IPS-18c (cell line): Measurements from ENCODE around the gene SDE2.

Source experiments
- H3K4me3 ChIP-seq: 2 replicates; pipeline ENCODE4 v1.7.0; 2013; ENCODE audit warnings: low read depth, mild to moderate bottlenecking, low read length, moderate library complexity; ENCODE audit not compliant: insufficient read depth
- H3K9me3 ChIP-seq: one replicate; pipeline ENCODE4 v1.6.1; 2013; ENCODE audit warnings: mild to moderate bottlenecking, low read length, moderate library complexity; ENCODE audit not compliant: control insufficient read depth, insufficient read depth

SDE2 gene

GRCh38 chr1:225999227-225999911, at the start of gene SDE2:
SDE2 (minus strand) TSS chr1:225999343; CDS start chr1:225999312, 31 bp downstream.
- no peaks in the 10 kb centered on the region for H3K9me3 ChIP-seq
- H3K4me3 ChIP-seq, result peak within 1 kb of the TSS; percentile 92

GRCh38 chr1:226048886-226049285, 49.7 kb upstream of the SDE2 start:
- H3K9me3 ChIP-seq, result no peaks in the 10 kb centered on the region
- H3K4me3 ChIP-seq, result no peak overlapping the region

- H3K4me3 ChIP-seq, result no peak overlapping the region
- no peaks in the 10 kb centered on the region for H3K9me3 ChIP-seq
Measured at GRCh38 chr1:226047495-226047894, 48.4 kb upstream of the SDE2 start.

DNA sequence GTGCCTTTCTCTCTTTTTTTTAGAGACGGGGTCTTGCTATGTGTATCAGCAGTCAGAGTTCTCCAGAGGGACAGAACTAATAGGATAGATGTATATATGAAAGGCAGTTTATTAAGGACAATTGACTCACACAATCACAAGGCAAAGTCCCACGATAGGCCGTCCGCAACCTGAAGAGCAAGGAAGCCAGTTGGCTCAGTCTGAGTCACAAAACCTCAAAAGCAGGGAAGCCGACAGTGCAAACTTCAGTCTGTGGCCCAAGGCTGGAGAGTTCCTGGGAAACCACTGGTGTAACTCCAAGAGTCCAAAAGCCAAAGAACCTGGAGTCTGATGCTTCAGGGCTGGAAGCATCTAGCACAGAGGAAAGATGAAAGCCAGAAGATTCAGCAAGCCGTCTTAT, 47.1 kb upstream of the SDE2 start:
- Histone ChIP-seq H3K9me3 (no peaks in the 10 kb centered on the region), H3K4me3 (no peak overlapping the region)

GRCh38 chr1:226044514-226045101, 45.5 kb upstream of the SDE2 start:
- Histone ChIP-seq H3K4me3 (no peak overlapping the region), H3K9me3 (no peaks in the 10 kb centered on the region)

GRCh38 chr1:226041419-226041818, 42.3 kb upstream of the SDE2 start:
- Histone ChIP-seq H3K4me3 (no peak overlapping the region), H3K9me3 (no peaks in the 10 kb centered on the region)

DNA sequence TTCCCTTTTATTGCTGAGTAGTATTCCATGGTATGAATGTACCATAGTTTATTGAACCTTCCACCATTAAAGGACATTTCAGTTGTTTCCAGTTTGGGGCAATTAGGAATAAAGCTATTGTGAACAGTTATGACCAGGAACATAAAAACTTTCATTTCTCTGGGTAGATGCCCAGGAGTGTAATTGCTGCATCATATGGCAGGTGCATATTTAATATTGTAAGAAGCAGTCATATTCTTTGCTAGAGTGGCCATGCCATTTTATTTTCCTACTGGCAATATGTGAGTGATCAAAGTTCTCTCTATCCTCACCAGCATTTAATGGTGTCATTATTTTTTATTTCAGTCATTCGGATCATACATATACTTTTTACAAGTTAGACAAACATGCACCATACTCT, 39.5 kb upstream of the SDE2 start:
- Histone ChIP-seq H3K4me3 (no peak overlapping the region), H3K9me3 (no peaks in the 10 kb centered on the region)

DNA sequence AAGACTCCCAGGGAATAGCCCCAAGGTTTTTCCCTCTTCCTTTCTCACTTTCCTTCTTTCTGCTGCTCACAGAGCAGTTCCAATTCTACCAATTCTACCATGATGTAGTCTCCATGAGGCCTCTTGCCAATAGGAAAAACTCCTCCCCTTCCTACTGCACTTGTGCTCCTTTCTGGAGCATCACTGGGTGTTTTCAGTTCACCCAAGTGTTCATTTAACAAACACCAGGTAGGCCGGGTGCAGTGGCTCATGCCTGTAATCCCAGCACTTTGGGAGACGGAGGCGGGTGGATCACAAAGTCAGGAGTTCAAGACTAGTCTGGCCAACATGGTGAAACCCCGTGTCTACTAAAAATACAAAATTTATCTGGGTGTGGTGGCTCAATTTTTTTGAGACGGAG, 36.8 kb upstream of the SDE2 start:
- H3K4me3 ChIP-seq, result no peak overlapping the region
- H3K9me3 ChIP-seq, result no peaks in the 10 kb centered on the region

DNA sequence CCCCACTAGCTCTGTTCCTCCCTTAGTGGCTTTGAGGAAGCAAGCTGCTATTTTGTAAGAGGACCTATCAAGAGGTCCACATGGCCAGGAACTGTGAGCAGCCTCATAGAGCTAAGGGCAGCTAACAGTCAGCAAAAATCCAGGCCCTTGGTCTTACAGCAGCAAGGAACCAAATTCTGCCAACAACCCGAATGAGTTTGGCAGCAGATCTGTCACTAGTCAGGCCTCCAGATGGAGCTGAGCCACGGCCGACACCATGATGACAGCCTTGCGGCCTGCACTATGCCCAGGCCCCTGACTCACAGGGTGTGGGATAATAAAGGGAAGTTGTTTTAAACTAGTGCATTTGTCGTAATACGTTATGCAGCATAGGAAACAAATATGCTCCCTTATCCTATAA, 35.3 kb upstream of the SDE2 start:
- no peak overlapping the region for H3K4me3 ChIP-seq
- H3K9me3 ChIP-seq, result no peaks in the 10 kb centered on the region

DNA sequence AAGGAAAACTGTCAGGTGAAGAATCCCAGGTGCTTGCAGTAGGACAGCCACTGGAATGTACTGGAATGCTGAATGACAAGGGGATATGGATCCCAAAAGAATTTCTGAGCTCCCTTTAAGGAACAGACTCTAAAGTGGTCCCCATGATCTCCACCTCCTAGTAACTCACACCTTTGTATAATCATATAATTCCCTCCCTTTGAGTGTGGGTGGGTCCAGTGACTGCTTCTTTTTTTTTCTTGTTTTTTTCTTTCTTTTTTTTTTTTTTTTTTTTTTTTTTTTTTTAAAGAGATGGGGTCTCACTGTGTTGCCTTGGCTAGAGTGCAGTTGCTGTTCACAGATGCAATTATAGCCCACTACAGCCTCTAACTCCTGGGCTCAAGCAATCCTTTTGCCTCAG, 34.8 kb upstream of the SDE2 start:
- Histone ChIP-seq H3K4me3 (no peak overlapping the region), H3K9me3 (no peaks in the 10 kb centered on the region)

GRCh38 chr1:226033582-226033981, 34.4 kb upstream of the SDE2 start:
- no peaks in the 10 kb centered on the region for H3K9me3 ChIP-seq
- H3K4me3 ChIP-seq, result no peak overlapping the region

DNA sequence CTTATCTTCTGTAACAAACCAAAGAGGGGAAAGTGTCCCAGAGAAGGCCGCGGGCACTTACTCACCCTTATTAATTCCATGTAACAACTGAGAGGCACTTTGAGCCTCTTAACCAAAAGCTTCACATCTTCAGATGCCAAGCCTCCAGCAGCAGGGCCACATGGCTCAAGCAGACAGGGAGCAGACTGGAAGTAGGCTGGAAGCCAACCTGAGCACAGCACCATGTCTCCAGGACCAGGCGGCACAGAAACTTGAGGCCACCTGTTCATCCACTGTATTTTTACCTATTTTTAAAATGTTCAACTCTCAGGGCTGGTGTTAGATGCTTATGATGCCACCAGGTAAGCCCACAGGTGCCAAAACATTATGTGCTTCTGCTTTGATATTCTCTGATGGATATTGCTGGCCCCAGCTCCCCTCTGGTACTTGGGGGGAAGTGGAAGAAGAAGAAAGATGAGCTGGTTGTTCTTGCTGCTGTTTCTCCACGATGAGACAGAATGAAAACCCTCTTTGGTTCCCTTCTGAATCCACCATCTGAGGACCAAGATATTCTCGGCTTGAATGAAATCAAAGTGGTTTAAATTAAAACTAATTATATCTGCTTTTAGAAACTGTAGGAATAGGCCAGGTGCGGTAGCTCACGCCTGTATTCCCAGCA, 30.6 kb upstream of the SDE2 start:
- no peak overlapping the region for H3K4me3 ChIP-seq

GRCh38 chr1:226029093-226029496, 30.0 kb upstream of the SDE2 start:
- H3K4me3 ChIP-seq, result no peak overlapping the region
- H3K9me3 ChIP-seq, result no peaks in the 10 kb centered on the region

More for the DNA sequence above, 30.6 kb upstream of the SDE2 start:
- H3K9me3 ChIP-seq, result no peaks in the 10 kb centered on the region

GRCh38 chr1:226027538-226028217, 28.5 kb upstream of the SDE2 start:
- Histone ChIP-seq H3K9me3 (no peaks in the 10 kb centered on the region), H3K4me3 (no peak overlapping the region)

DNA sequence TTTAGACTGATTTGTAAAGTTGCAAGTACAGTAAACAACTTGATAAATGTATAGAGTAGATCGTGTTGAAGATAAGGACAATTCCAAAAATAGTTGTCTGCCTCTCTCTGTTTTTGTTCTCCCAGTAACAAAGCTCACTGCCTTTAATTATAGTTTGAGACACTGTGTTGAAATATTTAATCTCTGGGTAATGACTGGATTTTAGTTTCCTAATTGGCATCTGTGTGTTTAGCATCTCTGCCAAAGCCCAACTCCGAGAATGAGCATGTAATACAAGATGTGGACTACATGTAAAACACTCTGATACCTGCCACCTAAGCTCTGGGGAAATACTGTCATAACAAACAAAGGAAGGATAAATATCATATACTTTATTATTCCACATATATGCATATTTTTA, 27.7 kb upstream of the SDE2 start:
- Histone ChIP-seq H3K4me3 (no peak overlapping the region), H3K9me3 (no peaks in the 10 kb centered on the region)

DNA sequence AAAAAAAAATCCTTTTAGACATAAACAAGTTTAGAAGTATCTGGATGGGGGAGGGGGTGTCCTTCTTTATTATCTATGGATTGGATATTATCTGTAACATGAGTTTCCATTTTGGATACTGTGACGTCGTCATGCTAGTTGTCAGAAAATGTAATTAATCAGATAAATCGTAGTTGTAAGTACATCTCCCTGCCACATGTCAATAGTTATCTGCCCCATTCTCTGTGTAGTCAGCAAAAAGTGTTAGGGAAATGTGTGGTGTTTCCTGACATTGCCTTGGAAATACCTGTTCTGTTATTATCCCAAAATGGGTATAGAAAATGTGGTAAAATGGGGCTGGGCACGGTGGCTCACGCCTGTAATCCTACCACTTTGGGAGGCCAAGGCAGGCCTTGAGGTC, 24.6 kb upstream of the SDE2 start:
- Histone ChIP-seq H3K9me3 (no peaks in the 10 kb centered on the region), H3K4me3 (no peak overlapping the region)

DNA sequence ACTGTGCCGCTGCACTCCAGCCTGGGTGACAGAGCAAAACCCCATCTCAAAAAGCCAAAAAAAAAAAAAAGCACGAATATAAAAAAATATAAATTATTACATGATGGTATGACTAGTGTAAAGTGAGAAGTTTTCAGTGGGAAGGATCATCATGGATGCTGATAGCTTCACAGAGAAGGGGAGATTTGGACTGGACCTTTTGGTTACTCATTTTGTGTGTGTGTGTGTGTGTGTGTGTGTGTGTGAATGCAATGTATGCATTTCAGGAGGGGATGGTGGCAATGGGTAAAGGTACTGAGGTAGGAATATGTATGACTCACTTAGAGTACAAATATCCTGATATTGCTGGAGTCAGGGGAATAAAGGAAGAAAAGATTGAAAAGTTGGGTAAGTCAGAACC, 22.7 kb upstream of the SDE2 start:
- H3K4me3 ChIP-seq, result no peak overlapping the region
- no peaks in the 10 kb centered on the region for H3K9me3 ChIP-seq

DNA sequence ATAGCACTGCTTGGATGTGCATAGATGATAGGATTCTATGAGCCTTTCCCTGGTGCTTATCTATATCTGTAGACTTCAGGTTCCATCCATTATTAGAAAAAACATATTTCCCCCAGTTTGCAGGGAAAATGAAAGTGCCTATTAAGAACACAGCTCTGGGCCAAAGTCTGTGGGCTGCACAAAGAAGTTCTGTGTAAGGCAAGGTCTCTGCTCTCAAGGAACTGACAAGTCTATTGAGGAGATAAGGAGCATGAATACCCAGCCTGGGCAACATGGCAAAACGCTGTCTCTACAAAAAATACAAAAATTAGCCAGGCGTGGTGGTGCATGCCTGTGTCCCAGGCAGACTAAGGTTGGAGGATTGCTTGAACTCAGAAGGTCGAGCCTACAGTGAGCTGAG, 22.3 kb upstream of the SDE2 start:
- no peak overlapping the region for H3K4me3 ChIP-seq
- no peaks in the 10 kb centered on the region for H3K9me3 ChIP-seq
